ENCODE data around the gene ANO2. TPM values are rescaled to one million over a fixed set of nuclear protein-coding genes. Genes with fewer than 3 reads are reported as not detected.

The ANO2 gene
- total RNA-seq, 1 experiment from 2014 or later = 0.68 TPM

DNA sequence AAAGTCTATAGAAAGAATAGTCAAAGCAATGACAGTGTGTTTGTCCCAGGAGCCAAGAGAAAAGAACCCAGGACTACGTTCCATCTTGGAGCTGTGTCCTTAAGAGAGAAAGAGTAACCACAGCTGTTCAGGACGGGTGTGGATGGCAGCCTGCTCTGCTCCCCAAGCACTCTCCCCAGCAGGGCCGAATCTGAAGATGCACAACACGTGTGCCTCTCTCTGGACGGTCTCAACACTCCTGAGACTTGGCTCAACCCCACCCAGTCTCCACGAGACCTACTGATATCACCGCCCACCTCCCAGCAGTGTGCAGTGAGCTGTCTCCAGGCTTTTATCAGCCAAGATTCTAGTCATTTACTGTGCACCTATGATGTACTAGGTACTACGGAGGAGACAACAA, 27.3 kb upstream of the ANO2 start:
- TF ChIP-seq, protein P1, sequence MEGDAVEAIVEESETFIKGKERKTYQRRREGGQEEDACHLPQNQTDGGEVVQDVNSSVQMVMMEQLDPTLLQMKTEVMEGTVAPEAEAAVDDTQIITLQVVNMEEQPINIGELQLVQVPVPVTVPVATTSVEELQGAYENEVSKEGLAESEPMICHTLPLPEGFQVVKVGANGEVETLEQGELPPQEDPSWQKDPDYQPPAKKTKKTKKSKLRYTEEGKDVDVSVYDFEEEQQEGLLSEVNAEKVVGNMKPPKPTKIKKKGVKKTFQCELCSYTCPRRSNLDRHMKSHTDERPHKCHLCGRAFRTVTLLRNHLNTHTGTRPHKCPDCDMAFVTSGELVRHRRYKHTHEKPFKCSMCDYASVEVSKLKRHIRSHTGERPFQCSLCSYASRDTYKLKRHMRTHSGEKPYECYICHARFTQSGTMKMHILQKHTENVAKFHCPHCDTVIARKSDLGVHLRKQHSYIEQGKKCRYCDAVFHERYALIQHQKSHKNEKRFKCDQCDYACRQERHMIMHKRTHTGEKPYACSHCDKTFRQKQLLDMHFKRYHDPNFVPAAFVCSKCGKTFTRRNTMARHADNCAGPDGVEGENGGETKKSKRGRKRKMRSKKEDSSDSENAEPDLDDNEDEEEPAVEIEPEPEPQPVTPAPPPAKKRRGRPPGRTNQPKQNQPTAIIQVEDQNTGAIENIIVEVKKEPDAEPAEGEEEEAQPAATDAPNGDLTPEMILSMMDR (IDR thresholded peaks at IDR 0.05; ENCODE audit: insufficient read depth in 1 of 2, low read depth in 1 of 2, low read length in 1 of 2, severe bottlenecking in 1 of 2, unreplicated experiment in 1 of 2) = no peak
- no peaks in the 10 kb centered on the region for H3K9me3 Mint-ChIP-seq (ENCODE audit: unreplicated experiment)
- intact Hi-C loops (cut with micrococcal nuclease; ENCODE audit: unreplicated experiment) = no loop called here
- Histone ChIP-seq H3K4me3 (ENCODE audit: low read depth, low read length) (no peak overlapping the region), H3K4me1 (no peaks in the 10 kb centered on the region), H3K36me3 (ENCODE audit: control insufficient read depth, insufficient read depth, low read length) (no peaks in the 10 kb centered on the region), H3K27me3 (replicated peaks; ENCODE audit: control insufficient read depth, insufficient read depth, low read length) (no peaks in the 10 kb centered on the region), H3K9me3 (no peaks in the 10 kb centered on the region)
- no peak overlapping the region for H3K27ac Mint-ChIP-seq (ENCODE audit: unreplicated experiment)
- no peaks in the 10 kb centered on the region for H3K36me3 Mint-ChIP-seq (ENCODE audit: insufficient read depth, unreplicated experiment)
- ChIA-PET POLR2A (no interaction called here), CTCF (no interaction called here)
- no peak for DNase-seq
- no TSS peak for BruUV-seq (replicated peaks)
- H3K4me3 Mint-ChIP-seq (ENCODE audit: unreplicated experiment) = no peak overlapping the region
- H3K27me3 Mint-ChIP-seq (ENCODE audit: insufficient read depth, unreplicated experiment) = peaks cover 34% of the 10 kb centered on the region
- H3K4me1 Mint-ChIP-seq (ENCODE audit: low read depth, unreplicated experiment) = no peaks in the 10 kb centered on the region

DNA sequence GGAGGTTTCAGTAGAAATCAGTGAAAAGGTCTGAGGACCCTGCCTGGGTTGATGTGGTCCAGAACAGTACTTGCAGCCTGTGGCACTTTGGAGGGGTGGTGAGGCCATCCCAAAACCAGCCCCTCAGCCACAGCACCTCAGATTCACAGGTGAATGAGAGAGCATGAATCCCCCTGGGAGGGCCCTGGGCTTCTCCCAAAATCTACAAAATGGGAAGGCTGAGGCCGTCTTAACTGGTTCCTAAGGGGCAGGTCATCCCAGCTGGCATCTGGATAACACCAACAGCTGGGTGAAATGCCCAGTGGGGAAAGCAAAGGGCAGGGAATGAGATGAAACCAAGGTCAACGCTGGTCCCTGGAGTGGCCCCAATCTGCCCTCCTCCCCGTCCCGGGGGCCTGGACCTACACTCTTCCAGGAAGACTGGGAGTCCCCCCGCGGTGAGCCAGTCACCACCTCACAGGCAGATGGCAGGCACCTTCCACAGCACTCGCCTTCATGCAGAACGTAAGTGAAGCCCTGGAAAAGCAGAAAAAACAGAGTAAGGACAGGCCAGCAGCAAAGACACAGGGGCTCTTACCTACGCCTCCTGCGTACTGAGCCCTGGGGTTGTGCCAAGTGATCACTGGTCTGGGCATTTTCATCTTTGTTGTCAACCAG, 26.3 kb upstream of the ANO2 start:
- no peak overlapping the region for H3K4me3 ChIP-seq (ENCODE audit: low read depth, low read length)
- H3K36me3 ChIP-seq (ENCODE audit: control insufficient read depth, insufficient read depth, low read length) = no peaks in the 10 kb centered on the region
- Mint-ChIP-seq H3K27me3 (ENCODE audit: insufficient read depth, unreplicated experiment) (peaks cover 25% of the 10 kb centered on the region), H3K4me3 (ENCODE audit: unreplicated experiment) (no peak overlapping the region), H3K36me3 (ENCODE audit: insufficient read depth, unreplicated experiment) (no peaks in the 10 kb centered on the region), H3K27ac (ENCODE audit: unreplicated experiment) (no peak overlapping the region), H3K4me1 (ENCODE audit: low read depth, unreplicated experiment) (no peaks in the 10 kb centered on the region), H3K9me3 (ENCODE audit: unreplicated experiment) (no peaks in the 10 kb centered on the region)
- TF ChIP-seq, protein P1 (IDR thresholded peaks at IDR 0.05; ENCODE audit: insufficient read depth in 1 of 2, low read depth in 1 of 2, low read length in 1 of 2, severe bottlenecking in 1 of 2, unreplicated experiment in 1 of 2) = no peak
- ChIA-PET POLR2A (no interaction called here), CTCF (no interaction called here)
- no peaks in the 10 kb centered on the region for H3K9me3 ChIP-seq
- intact Hi-C loops (cut with micrococcal nuclease; ENCODE audit: unreplicated experiment) = no loop called here
- no peaks in the 10 kb centered on the region for H3K27me3 ChIP-seq (replicated peaks; ENCODE audit: control insufficient read depth, insufficient read depth, low read length)
- H3K4me1 ChIP-seq = no peaks in the 10 kb centered on the region
- no TSS peak for BruUV-seq (replicated peaks)
- DNase-seq = no peak

DNA sequence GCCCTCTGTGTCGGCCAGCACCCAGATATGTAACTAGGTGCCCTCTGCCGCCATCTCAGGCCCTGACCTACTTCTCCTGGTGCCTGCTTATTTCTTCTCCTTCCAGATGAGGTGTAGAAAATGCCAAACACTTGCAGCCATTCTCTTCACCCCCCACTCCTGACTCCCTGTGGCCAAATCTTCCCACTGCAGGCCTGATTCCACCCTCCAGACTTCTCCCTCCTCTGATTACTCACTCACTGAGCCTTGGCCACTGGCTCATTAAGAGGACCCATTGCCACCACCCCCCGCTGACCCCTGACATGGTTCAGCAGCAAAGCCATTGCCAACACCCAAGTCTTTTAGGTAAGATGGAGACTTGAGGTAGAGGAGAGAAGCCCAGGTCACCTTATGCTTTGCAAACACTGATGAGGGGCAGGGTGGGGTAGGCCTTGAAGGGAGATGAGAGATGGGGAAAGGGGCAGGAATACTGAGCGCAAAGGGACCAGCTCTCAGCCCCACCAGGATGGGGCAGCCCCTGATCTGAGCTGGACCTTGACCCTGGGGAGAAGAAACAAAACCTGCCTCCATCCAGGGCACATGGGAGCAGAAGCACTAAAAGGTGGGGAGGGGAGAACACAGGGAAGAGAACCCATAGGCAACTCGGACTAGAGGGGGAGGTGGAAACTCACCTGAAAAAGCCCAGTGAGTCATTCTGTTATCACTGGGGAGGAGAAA, 25.1 kb upstream of the ANO2 start:
- ChIA-PET POLR2A (no interaction called here), CTCF (interaction anchor here (0.9 to 1.2 kb wide), 2 partner anchors 18 to 68 kb away, joined by 3 read pairs; no protein-coding TSS in a partner anchor)
- Mint-ChIP-seq H3K27ac (ENCODE audit: unreplicated experiment) (no peak overlapping the region), H3K36me3 (ENCODE audit: insufficient read depth, unreplicated experiment) (no peaks in the 10 kb centered on the region), H3K9me3 (ENCODE audit: unreplicated experiment) (no peaks in the 10 kb centered on the region), H3K27me3 (ENCODE audit: insufficient read depth, unreplicated experiment) (peaks cover 23% of the 10 kb centered on the region), H3K4me1 (ENCODE audit: low read depth, unreplicated experiment) (no peaks in the 10 kb centered on the region), H3K4me3 (ENCODE audit: unreplicated experiment) (no peak overlapping the region)
- no peaks in the 10 kb centered on the region for H3K27me3 ChIP-seq (replicated peaks; ENCODE audit: control insufficient read depth, insufficient read depth, low read length)
- BruUV-seq (replicated peaks) = no TSS peak
- no peaks in the 10 kb centered on the region for H3K36me3 ChIP-seq (ENCODE audit: control insufficient read depth, insufficient read depth, low read length)
- TF ChIP-seq, protein P1 (IDR thresholded peaks at IDR 0.05; ENCODE audit: insufficient read depth in 1 of 2, low read depth in 1 of 2, low read length in 1 of 2, severe bottlenecking in 1 of 2, unreplicated experiment in 1 of 2) = peak; percentile 11 to 31
- H3K4me3 ChIP-seq (ENCODE audit: low read depth, low read length) = no peak overlapping the region
- no peaks in the 10 kb centered on the region for H3K4me1 ChIP-seq
- DNase-seq = no peak
- intact Hi-C loops (cut with micrococcal nuclease; ENCODE audit: unreplicated experiment) = no loop called here
- H3K9me3 ChIP-seq = no peaks in the 10 kb centered on the region
